ENCODE results near the gene OLFM1. TPM values are rescaled to one million over a fixed set of nuclear protein-coding genes. Genes with fewer than 3 reads are reported as not detected.

The OLFM1 gene
- total and polyA plus RNA-seq, 2 donors (not counting 1 experiment from before 2014, with no cell fraction given) = 0.07 TPM; not detected in 1

GRCh38 chr9:135130207-135130976, 42.9 kb downstream of the OLFM1 start:
- H3K4me3 Mint-ChIP-seq = no peak overlapping the region
- CTCF ChIA-PET = no interaction called here

More at GRCh38 chr9:135130207-135130976, 42.9 kb downstream of the OLFM1 start:
- no peaks in the 10 kb centered on the region for H3K79me2 ChIP-seq (ENCODE audit: control insufficient read depth, insufficient read depth, low read length)
- ATAC-seq (ENCODE audit: low read depth) (no peak), DNase-seq (no peak)
- Mint-ChIP-seq H3K27ac (no peak overlapping the region), H3K27me3 (peaks cover 4% of the 10 kb centered on the region), H3K9me3 (ENCODE audit: insufficient read depth) (no peaks in the 10 kb centered on the region), H3K4me1 (no peaks in the 10 kb centered on the region)
- no peak overlapping the region for H3K4me3 ChIP-seq (ENCODE audit: control extremely low read depth in 1 of 5, extremely low read depth in 1 of 5, insufficient read depth in 1 of 5, low read depth in 2 of 5, low read length in 4 of 5)
- peaks cover 0 to 24% (median 0%) of the 10 kb centered on the region in 3 donors for H3K9me3 ChIP-seq (ENCODE audit: control extremely low read depth in 1 of 3, control insufficient read depth in 2 of 3, insufficient read depth in 1 of 3, low read length in 2 of 3)
- H3K4me2 ChIP-seq (replicated peaks; ENCODE audit: low read depth, low read length, poor library complexity, severe bottlenecking) = no peak overlapping the region
- no peaks in the 10 kb centered on the region for H4K20me1 ChIP-seq (ENCODE audit: control insufficient read depth, insufficient read depth, low read length, poor library complexity, severe bottlenecking)
- no peaks in the 10 kb centered on the region for H3K27me3 ChIP-seq (replicated peaks in 1 of 4; ENCODE audit: control extremely low read depth in 1 of 4, control insufficient read depth in 3 of 4, insufficient read depth in 4 of 4, low read length in 3 of 4)
- TF ChIP-seq EZH2 (IDR thresholded peaks at IDR 0.05; ENCODE audit: borderline replicate concordance, insufficient read depth, low read depth, low read length, poor library complexity, severe bottlenecking) (no peak), CTCF (IDR thresholded peaks at IDR 0.05) (no peak)
- no peak overlapping the region for H2AFZ ChIP-seq (ENCODE audit: insufficient read depth, low read depth, low read length, poor library complexity, severe bottlenecking)
- POLR2A ChIA-PET = no interaction called here
- no peak overlapping the region for H3K27ac ChIP-seq (ENCODE audit: low read length in 2 of 2)
- no peaks in the 10 kb centered on the region for H3K4me1 ChIP-seq (ENCODE audit: control insufficient read depth in 2 of 2, insufficient read depth in 2 of 2, low read length in 2 of 2)
- intact Hi-C loops (cut with micrococcal nuclease) = no loop called here
- no peak overlapping the region for H3K9ac ChIP-seq (ENCODE audit: low read length)
- H3K36me3 ChIP-seq (replicated peaks in 1 of 2; ENCODE audit: control extremely low read depth in 1 of 2, control insufficient read depth in 1 of 2, extremely low read depth in 1 of 2, insufficient read depth in 2 of 2, low read length in 1 of 2) = no peaks in the 10 kb centered on the region
- WGBS (ENCODE audit: insufficient coverage) = 86% methylated on average over 17 of the region's 18 CpGs
